K562 (cell line): ENCODE measurements around the gene GBA2. TPM values are rescaled to one million over a fixed set of nuclear protein-coding genes. Genes with fewer than 3 reads are reported as not detected.

ENCODE experiments used
- ATAC-seq: fragments of 200-7000 bp; cut with Tn5 transposase; 3 replicates; pipeline ENCODE4 v1.9.1; 2020; ENCODE audit warnings: moderate library complexity
- BruUV-seq: library from RNA; stranded (reverse); fragments of 400-500 nt; replicated peaks from 2 replicates; lab custom pipeline; 2021; lab: Mats Ljungman, UMichigan
- CTCF ChIA-PET: fragments of 300-600 bp; formaldehyde crosslinking; extraction: SDS; loops from one replicate; lab custom pipeline; 2021; ENCODE audit warnings: low intra/inter-chr PET ratio; lab: Yijun Ruan, JAX
- POLR2A ChIA-PET: fragments of 300-600, 350-650 bp; sonication (Branson Sonifier 250); formaldehyde crosslinking; extraction: SDS; loops from one replicate; lab custom pipeline; 2021; ENCODE audit warnings: antibody characterized with exemption, inconsistent platforms; lab: Yijun Ruan, JAX
- DNase-seq, 4 experiments: peaks; one replicate each; pipeline versions ENCODE4 v3.0.0 to v3.0.0-alpha.2; 2011 to 2018; ENCODE audit warnings: low spot score in 3 of 4, mixed read lengths in 3 of 4; ENCODE audit errors: extremely low read depth in 1 of 4
- FAIRE-seq: peaks from 2 replicates; lab custom pipeline; 2011; peaks lifted over from hg19 to GRCh38; lab: Jason Lieb, UNC
- H2AFZ ChIP-seq: 2 replicates; pipeline ENCODE4 v1.6.0; 2011; ENCODE audit warnings: low read depth, low read length, control low read depth, inconsistent platforms
- H3K27ac ChIP-seq: fragments of 200-600 bp; 3 replicates; pipeline ENCODE4 v1.8.0; 2011; ENCODE audit warnings: low read depth, mild to moderate bottlenecking, control low read depth, inconsistent platforms, low read length, moderate library complexity, mixed read lengths; ENCODE audit errors: extremely low read depth
- H3K27me3 ChIP-seq, 2 experiments: fragments of 300-600 bp in 1 of 2; 2 replicates in 1 of 2; 3 replicates in 1 of 2; pipeline versions ENCODE4 v1.6.0 to v1.8.0; 2011; ENCODE audit warnings: inconsistent platforms in 2 of 2, low read length in 2 of 2, mild to moderate bottlenecking in 1 of 2, mixed read lengths in 1 of 2, moderate library complexity in 1 of 2; ENCODE audit not compliant: control insufficient read depth in 2 of 2, insufficient read depth in 2 of 2
- H3K36me3 ChIP-seq: fragments of 300-600 bp; 3 replicates; pipeline ENCODE4 v1.8.0; 2011; ENCODE audit warnings: mild to moderate bottlenecking, low read length, inconsistent platforms; ENCODE audit not compliant: control insufficient read depth, insufficient read depth
- H3K4me1 ChIP-seq, 2 experiments: fragments of 200-600 bp in 1 of 2; replicated peaks in 1 of 2; 2 replicates in 1 of 2; 3 replicates in 1 of 2; pipeline versions ENCODE4 v1.5.1 to v1.8.0; 2011; ENCODE audit warnings: inconsistent platforms in 2 of 2, low read length in 2 of 2, mild to moderate bottlenecking in 1 of 2, mixed read lengths in 1 of 2, moderate library complexity in 1 of 2; ENCODE audit not compliant: control insufficient read depth in 2 of 2, insufficient read depth in 2 of 2
- H3K4me2 ChIP-seq: 2 replicates; pipeline ENCODE4 v1.6.1; 2011; ENCODE audit warnings: low read length, control low read depth, inconsistent platforms, mixed read lengths; ENCODE audit not compliant: insufficient read depth
- H3K4me3 ChIP-seq: fragments of 200-600 bp; sonication (generic), shearing (Covaris generic); 2 replicates; pipeline ENCODE4 v1.5.1; 2016; ENCODE audit warnings: control low read depth, inconsistent platforms
- H3K79me2 ChIP-seq: fragments of 200-600 bp; 3 replicates; pipeline ENCODE4 v1.8.0; 2011; ENCODE audit warnings: low read length, inconsistent platforms; ENCODE audit not compliant: control insufficient read depth, insufficient read depth
- H3K9ac ChIP-seq, 2 experiments: 2 replicates each; pipeline versions ENCODE4 v1.6.0 to v1.6.1; 2011; ENCODE audit warnings: low read depth in 2 of 2, low read length in 2 of 2, control low read depth in 1 of 2, inconsistent platforms in 1 of 2, mild to moderate bottlenecking in 1 of 2, mixed read lengths in 1 of 2; ENCODE audit not compliant: insufficient read depth in 1 of 2
- H3K9me1 ChIP-seq: one replicate; pipeline ENCODE4 v1.6.0; 2011; ENCODE audit warnings: inconsistent platforms, mild to moderate bottlenecking, low read length, moderate library complexity; ENCODE audit not compliant: control insufficient read depth, insufficient read depth
- H3K9me3 ChIP-seq: replicated peaks from 2 replicates; pipeline ENCODE4 v1.5.1; 2011; ENCODE audit warnings: low read depth, low read length, inconsistent platforms; ENCODE audit not compliant: control insufficient read depth, insufficient read depth
- H4K20me1 ChIP-seq: replicated peaks from 2 replicates; pipeline ENCODE4 v1.6.1; 2011; ENCODE audit warnings: low read length, inconsistent platforms, mixed read lengths; ENCODE audit not compliant: control insufficient read depth, insufficient read depth
- ELK3 ChIP-seq: fragments of 450-650 bp; formaldehyde crosslinking; IDR thresholded peaks from 2 replicates; pipeline ENCODE4 v1.4.0; 2020; ENCODE audit warnings: mild to moderate bottlenecking
- HINFP ChIP-seq: fragments of 450-650 bp; conservative IDR thresholded peaks from 2 replicates; pipeline ENCODE4 v1.6.1; 2016; ENCODE audit warnings: missing genetic modification characterization, low read depth, mild to moderate bottlenecking, control low read depth, missing compliant biosample characterization
- MAFF ChIP-seq: IDR thresholded peaks from 2 replicates; pipeline ENCODE4 v1.6.1; 2012; ENCODE audit warnings: low read length, improper control_type of control experiment
- PCBP2 ChIP-seq: fragments of 200-400 bp; formaldehyde crosslinking; IDR thresholded peaks from 2 replicates; pipeline ENCODE4 v1.6.1; 2018; ENCODE audit warnings: low read length, low read depth, mild to moderate bottlenecking, moderate library complexity; ENCODE audit not compliant: poor library complexity, severe bottlenecking
- RBM15 ChIP-seq: fragments of 200-400 bp; formaldehyde crosslinking; IDR thresholded peaks from 2 replicates; pipeline ENCODE4 v1.6.1; 2018; ENCODE audit warnings: mild to moderate bottlenecking, low read length, moderate library complexity; ENCODE audit not compliant: insufficient read depth
- SMARCB1 ChIP-seq: IDR thresholded peaks from 2 replicates; pipeline ENCODE4 v1.6.1; 2011; ENCODE audit warnings: improper control_type of control experiment, low read depth; ENCODE audit not compliant: insufficient read length
- TAF1 ChIP-seq: IDR thresholded peaks from 2 replicates; pipeline ENCODE4 v1.6.1; 2011; ENCODE audit warnings: mild to moderate bottlenecking, low read length, moderate library complexity; ENCODE audit not compliant: insufficient read depth, control insufficient read depth, severe bottlenecking; ENCODE audit errors: extremely low read depth
- TCF7L2 ChIP-seq: fragments of 150-350 bp; IDR thresholded peaks from 2 replicates; pipeline ENCODE4 v1.6.1; 2016; ENCODE audit warnings: low read depth, mild to moderate bottlenecking, low read length, moderate library complexity
- TGIF2 ChIP-seq: sonication (generic); formaldehyde crosslinking; IDR thresholded peaks from 2 replicates; pipeline ENCODE4 v1.8.1; 2022; ENCODE audit warnings: mild to moderate bottlenecking, missing genetic modification reagents, moderate library complexity
- ZNF766 ChIP-seq: fragments of 200-800 bp; sonication (Bioruptor generic); conservative IDR thresholded peaks from 2 replicates; pipeline ENCODE4 v1.6.1; 2016; ENCODE audit warnings: missing genetic modification characterization, missing compliant biosample characterization
- ZNF79 ChIP-seq: fragments of 250-450 bp; sonication (Bioruptor Pico); IDR thresholded peaks from 2 replicates; pipeline ENCODE4 v1.4.0; 2020; ENCODE audit warnings: low read depth, mild to moderate bottlenecking, moderate library complexity
- WGBS: fragments of 100-300 bp; shearing (Covaris generic); methylation state at CpG from one replicate; pipeline ENCODE4 v1.1.6; 2016; ENCODE audit warnings: low coverage, mixed read lengths; ENCODE audit not compliant: insufficient coverage; ENCODE audit errors: missing lambda C conversion rate; 5-methylcytosine and 5-hydroxymethylcytosine counted together
- in situ Hi-C: fragments of 300-500 bp; cut with MboI; formaldehyde crosslinking; loops from 4 replicates; pipeline ENCODE4 v1.15.0; 2018; ENCODE audit warnings: inconsistent platforms, mixed read lengths
- intact Hi-C: fragments of 100-400 bp; cut with micrococcal nuclease; formaldehyde crosslinking; loops from 2 replicates; pipeline ENCODE4 v1.14.2; 2022
- polyA plus RNA-seq, 8 experiments: library from polyadenylated mRNA; depleted of rRNA in 4 of 8; stranded (reverse) in 5 of 8; unstranded in 3 of 8; fragments of >200 nt; fragmentation: Nextera tagmentation in 2 of 8; fragmentation: Illumina TruSeq in 1 of 8; extraction: Ambion mirVana in 2 of 8; extraction: Trizol in 1 of 8; gene quantifications; 2 replicates each; pipeline versions ENCODE4 v1.2.1 to v1.2.3, GENCODE V29; 2011 to 2014; ENCODE audit warnings: inconsistent platforms in 1 of 8, missing spikeins in 1 of 8
- total RNA-seq, 7 experiments: library from RNA; depleted of rRNA in 6 of 7; stranded (reverse); fragments of >200 nt in 6 of 7; fragmentation: Illumina TruSeq in 2 of 7; extraction: Trizol in 2 of 7; gene quantifications; 2 replicates each; pipeline versions ENCODE4 v1.2.1 to v1.2.3, GENCODE V29; 2011 to 2021; ENCODE audit warnings: low replicate concordance in 1 of 7

The GBA2 gene
- total and polyA plus RNA-seq, 9 of the 15 experiments (the other 6 are each of a cell fraction or from before 2014, with no cell fraction given): 14.1 to 60.4 (median 32.1) TPM

- TF ChIP-seq ELK3 (CRISPR knock-in tag) (no peak), TAF1 (no peak), ZNF79 (CRISPR knock-in tag) (no peak)
Observed at GRCh38 chr9:35743452-35743851, 5.6 kb downstream of the GBA2 start (continued).

GRCh38 chr9:35741740-35742139 lies 7.3 kb downstream of the GBA2 start:
- POLR2A ChIA-PET: interaction anchor here (0.6 to 4.8 kb wide), 5 partner anchors 9 to 48 kb away, joined by 3 to 21 read pairs (median 4); partner anchors contain the start of genes CREB3, MSMP and TLN1
- Histone ChIP-seq H3K36me3 (peaks cover 88% of the 10 kb centered on the region), H2AFZ (no peak overlapping the region), H4K20me1 (no peaks in the 10 kb centered on the region), H3K9ac (no peak overlapping the region; a peak in 1 of 4 replicates), H3K4me1 (peaks cover 0 to 5% of the 10 kb centered on the region in 2 experiments; a peak in 3 of 5 replicates), H3K79me2 (peaks cover 37% of the 10 kb centered on the region), H3K9me3 (no peaks in the 10 kb centered on the region), H3K4me3 (no peak overlapping the region), H3K27me3 (no peaks in the 10 kb centered on the region), H3K27ac (no peak overlapping the region), H3K4me2 (no peak overlapping the region), H3K9me1 (no peaks in the 10 kb centered on the region)
- intact Hi-C loops: no loop called here
- DNase-seq: no peak
- no peak for ATAC-seq
- CTCF ChIA-PET: no interaction called here
- no peak for FAIRE-seq
- in situ Hi-C loops: no loop called here
- BruUV-seq: no TSS peak
- WGBS: 91% methylated on average over 7 of the region's 7 CpGs
- TF ChIP-seq MAFF (no peak), PCBP2 (no peak), TCF7L2 (no peak), TGIF2 (CRISPR knock-in tag) (no peak), HINFP (no peak), RBM15 (no peak), SMARCB1 (no peak), ZNF766 (CRISPR knock-in tag) (no peak)
